GOT3 (cell line): Measurements from ENCODE around the gene C5AR2.
"Not testable (repeated sequence)": the region's sequence is repeated elsewhere in the genome, so short reads cannot be mapped to it uniquely, and the experiment has no call there.

Experiments used
- DNase-seq: peaks from one replicate; lab custom pipeline; 2025; ENCODE audit warnings: mixed read lengths; lab: John Stamatoyannopoulos, UW

The C5AR2 gene

DNA sequence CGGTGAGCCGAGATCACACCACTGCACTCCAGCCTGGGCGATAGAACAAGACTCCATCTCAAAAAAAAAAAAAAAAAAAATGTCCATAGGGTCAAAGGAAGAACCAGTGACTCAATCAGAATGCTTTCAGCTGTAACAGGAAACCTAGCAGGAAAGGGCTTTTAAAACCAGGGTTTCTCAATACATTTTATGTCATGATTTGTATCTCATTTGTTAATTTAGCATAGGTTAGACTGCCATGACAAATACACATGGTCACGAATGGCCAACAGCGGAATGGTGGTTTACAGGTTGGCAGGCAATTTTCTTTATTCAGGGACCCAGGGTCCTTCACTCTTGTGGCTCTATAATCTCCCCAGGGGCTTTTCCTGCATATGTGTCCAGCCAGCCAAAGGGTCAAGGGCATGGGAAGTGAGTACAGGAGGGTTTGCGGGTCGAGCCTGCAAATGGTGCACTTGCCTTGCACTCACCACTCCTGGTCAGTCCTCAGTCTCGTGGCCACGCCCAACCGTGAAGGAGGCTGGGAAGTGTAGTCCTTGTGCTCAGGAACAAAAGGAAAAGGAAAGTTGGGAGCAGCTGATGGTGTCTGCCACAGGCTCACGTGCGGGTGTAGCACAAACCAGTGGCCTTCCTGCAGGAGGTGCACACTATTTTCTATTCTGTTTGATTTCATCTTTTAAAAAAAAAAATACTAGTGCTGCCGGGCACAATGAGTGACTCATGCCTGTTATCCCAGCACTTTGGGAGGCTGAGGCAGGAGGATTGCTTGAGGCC is 32.0 kb downstream of the C5AR2 start:
- no peak for DNase-seq

DNA sequence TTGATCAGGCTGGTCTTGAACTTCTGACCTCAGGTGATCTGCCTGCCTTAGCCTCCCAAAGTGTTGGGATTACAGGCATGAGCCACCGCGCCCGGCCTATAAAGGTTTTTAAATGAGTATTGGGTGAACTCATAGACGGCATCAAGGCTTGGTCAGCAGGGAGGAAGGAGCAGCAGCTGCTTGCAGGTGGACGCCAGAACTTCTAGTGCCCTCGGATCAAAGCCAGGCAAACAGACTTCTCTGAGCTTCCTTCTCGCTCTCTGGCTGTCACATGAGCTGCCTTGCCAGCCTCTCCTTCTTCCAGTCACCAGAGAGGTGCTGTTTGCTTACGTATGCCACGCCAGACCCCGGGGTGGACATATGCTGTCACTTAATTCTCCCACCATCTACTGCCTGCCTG is 33.5 kb downstream of the C5AR2 start:
- DNase-seq, result not testable (repeated sequence)

DNA sequence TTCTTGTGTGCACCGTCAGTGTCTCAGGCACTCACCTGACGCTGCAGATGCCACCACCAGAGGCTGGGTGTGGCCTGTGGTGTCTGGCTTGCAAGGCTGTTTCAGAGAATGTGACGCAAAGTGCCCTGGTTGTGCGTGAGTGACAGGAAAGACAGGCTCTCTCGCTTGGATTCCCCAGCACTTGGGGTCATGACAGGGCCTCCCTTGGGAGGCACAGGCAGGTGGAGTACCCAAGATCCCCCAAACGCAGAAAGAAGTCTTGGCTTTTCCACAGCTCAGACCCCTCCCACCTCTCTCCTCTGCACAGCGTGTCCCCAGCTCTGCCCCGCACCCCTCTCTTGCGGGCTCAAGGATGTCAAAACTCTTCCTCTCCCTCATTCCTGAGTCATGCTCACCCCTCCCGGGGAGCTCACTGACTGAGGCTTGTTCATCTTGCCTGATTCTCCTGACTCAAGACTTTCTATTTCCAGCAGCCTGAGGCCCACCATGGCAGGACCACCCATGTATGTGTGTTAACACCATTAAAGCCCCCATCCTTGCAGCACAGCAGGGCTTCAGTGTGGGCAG is 38.2 kb downstream of the C5AR2 start:
- no peak for DNase-seq

DNA sequence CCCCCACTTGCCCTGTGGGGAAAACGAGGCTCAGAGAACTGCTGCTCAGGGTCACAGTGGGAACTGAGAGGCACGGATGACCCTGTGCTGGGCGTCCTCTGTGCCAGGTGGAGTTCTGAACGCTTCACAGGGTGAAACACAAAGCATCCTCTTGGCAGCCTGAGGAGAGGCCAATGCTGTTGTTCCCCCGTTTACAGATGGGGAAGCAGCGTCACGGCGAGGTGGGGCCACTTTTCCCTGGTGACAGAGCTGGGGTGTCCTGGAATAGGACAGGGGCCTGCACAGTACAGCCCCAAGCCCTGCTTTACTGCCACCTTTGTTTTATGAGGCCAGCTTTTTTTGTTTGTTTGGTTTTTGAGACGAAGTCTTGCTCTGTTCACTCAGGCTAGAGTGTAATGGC is 39.3 kb downstream of the C5AR2 start:
- DNase-seq, result no peak

DNA sequence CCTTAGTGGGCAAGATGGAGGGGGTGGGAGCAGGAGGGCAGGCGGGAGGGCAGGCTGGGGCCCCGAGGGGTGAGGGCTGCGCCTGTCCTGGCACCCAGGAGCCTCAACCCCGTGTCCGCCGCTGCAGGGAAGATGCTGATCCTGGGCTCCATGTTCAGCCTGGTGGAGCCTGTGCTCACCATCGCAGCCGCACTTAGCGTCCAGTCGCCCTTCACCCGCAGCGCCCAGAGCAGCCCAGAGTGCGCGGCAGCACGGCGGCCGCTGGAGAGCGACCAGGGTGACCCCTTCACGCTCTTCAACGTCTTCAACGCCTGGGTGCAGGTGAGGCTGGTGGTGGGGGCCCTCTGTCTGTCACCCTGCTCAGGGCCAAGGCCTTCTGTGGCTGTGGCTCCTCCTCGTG is 40.6 kb downstream of the C5AR2 start:
- DNase-seq, result no peak

DNA sequence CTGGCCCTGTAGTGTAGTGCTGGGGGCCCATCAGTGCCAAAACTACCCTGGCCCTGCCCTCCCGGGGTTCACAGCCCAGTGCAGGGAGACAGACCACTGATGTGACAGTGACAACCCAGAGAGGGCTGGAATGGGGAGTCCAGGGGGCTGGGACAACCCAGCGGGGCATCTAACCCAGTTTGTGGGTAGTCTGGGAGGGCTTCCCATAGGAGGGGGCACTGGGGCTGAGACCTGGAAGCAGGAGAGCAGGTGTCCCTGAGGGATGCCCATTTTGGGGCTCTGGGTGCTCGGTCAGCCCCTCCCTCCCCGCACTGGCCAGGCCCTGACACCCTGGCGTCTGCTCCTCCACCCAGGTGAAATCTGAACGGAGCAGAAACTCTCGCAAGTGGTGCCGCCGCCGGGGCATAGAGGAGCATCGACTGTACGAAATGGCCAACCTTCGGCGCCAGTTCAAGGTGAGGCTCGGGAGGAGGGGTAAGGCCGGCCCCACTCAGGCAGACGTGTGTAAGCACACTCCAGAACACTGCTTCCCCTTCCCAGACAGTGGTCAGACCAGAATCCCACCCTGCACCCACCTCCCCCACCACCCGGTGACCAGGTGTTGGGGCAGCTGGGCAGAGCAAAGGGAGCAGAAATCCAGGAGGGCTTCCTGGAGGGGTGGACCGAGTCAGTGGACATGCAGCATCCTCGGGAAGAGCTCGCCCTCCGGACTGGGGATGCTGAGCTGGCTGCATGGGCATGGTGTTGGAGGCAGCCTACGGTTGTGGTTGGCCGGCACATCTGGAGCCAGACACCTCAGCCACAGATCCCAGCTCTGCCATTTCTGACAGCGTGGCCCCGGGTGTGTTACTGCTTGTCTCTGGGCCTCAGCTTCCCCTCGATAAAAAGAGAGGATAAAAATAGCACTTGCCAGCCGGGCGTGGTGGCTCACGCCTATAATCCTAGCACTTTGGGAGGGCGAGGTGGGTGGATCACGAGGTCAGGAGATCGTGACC is 41.6 kb downstream of the C5AR2 start:
- DNase-seq, result no peak

DNA sequence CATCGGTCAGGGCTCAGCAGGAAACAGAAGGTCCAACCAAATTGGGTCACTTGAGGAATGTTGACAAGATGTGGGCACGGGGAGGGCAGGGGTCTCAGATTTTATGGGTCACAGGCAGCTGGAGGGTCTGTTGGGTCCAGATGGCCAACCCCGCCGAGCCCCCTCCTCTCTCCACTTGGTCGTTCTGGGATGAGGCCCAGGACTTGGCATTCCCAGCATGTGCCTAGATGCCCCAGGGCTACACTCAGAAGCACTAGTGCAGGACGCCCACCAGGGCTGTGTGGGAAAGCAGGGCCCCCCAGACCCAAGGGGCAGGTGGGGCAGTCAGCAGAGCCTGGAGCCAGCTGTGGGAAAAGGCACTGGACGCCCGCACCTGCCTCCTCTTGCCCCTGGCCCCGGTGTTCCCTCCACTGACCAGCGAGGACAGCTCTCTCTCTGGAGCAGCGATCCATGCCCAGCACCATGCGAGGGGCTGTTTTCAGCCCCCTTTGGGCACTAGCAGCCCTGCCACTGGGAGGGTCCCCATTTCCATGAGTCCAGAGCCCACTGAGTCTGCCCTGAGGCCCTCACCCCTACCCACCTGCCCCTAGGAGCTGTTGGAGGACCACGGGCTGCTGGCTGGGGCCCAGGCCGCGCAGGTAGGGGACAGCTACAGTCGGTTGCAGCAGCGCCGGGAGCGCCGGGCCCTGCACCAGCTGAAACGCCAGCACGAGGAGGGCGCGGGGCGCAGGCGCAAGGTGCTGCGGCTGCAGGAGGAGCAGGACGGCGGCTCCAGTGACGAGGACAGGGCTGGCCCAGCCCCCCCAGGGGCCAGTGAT is 43.1 kb downstream of the C5AR2 start:
- DNase-seq, result no peak

DNA sequence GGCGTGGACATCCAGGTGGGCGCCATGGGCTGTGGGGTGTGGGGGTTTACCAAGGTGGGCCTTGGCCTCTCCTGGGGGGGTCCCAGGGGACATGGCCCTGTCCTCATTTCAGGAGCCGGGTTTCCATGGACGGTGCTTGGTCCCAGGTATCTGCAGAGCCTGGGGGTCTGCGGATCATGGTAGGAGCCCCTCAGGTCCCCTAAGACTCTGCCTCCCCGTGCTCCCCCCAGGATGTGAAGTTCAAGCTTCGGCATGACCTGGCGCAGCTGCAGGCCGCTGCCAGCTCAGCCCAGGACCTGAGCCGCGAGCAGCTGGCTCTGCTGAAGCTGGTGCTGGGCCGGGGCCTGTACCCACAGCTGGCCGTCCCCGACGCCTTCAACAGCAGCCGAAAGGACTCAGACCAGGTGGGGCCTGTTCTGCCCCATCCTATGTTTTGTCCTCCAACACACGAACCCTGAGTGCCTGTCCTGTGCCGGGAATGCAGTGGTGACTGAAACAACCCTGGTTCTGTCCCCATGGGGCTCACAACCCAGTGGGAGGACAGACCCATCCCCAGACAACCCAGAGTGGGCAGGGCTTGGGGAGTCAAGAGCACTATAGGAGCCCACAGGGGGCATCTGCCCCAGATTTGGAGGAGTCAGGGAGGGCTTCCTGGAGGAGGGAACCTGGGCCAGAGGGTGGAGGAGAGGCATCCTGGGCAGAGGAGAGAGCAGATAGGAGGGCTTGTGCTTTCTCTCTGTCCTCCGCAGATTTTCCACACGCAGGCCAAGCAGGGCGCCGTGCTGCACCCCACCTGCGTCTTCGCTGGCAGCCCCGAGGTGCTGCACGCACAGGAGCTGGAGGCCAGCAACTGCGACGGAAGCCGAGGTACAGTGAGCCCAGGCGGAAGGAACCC is 44.0 kb downstream of the C5AR2 start:
- DNase-seq, result no peak

GRCh38 chr19:47376589-47377144 is 44.7 kb downstream of the C5AR2 start:
- DNase-seq, result no peak

DNA sequence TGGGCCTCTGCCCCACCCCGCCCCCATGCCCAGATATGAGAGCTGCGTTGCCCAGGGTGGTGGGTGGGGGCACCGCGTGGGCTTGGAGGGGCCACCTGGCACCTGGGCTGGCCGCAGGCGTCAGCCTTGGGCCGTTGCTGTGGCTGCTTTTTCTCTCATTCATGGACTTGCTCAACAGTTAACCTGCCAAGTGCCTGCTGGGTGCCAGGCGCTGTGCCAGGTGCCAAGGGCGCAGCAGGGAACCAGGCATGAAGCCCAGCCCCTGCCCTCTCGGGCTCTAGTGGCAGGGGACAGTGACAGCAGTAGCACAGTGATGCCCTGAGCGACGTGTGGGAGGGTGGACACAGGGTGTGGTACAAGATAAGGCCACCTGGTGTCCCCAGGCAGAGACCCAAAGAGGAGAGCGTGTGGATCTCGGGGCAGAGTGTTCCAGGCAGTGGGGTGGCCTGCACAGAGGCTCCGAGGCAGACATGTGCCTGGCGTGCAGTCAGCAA is 45.3 kb downstream of the C5AR2 start:
- no peak for DNase-seq

GRCh38 chr19:47377801-47378200 is 45.8 kb downstream of the C5AR2 start:
- DNase-seq, result no peak

DNA sequence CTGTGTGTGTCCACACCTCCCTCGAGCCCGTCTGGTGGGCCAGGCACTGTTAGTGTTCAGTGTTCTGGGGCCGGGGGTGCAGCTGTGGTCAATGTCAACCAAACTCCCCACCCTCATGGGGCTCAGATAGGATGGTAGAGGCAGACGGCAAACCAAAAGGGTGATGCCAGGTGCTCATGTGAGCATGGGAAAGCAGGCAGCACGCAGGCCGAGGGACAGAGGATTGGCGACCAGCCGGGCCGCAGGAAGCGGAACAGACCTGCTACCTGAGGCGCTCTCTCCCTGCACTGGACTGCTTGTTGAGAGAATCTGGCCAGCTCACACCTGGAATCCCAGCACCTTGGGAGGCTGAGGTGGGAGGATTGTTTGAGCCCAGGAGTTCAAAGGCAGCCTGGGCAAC is 46.3 kb downstream of the C5AR2 start:
- DNase-seq, result no peak

GRCh38 chr19:47379381-47379938 is 47.5 kb downstream of the C5AR2 start:
- DNase-seq, result no peak

DNA sequence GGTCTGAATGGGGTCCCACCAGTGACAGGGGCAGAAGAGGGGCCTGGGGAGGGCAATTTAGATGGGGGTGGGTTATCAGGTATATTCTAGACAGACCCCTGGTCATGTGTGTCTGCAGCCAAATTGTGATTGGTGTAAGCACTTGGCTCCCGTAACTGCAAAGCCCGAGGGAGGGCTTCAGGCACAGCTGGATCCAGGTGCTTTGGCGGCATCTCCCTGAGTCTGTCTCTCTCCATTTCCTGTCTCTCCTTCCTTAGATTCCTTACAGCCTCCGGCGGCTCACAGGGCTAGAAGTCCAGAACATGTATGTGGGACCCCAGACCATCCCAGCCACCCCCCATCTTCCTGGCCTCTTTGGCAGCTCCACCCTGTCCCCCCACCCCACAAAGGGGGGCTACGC is 48.6 kb downstream of the C5AR2 start:
- DNase-seq, result no peak

- DNase-seq, result no peak
Measured at GRCh38 chr19:47381121-47381520, 49.1 kb downstream of the C5AR2 start.

DNA sequence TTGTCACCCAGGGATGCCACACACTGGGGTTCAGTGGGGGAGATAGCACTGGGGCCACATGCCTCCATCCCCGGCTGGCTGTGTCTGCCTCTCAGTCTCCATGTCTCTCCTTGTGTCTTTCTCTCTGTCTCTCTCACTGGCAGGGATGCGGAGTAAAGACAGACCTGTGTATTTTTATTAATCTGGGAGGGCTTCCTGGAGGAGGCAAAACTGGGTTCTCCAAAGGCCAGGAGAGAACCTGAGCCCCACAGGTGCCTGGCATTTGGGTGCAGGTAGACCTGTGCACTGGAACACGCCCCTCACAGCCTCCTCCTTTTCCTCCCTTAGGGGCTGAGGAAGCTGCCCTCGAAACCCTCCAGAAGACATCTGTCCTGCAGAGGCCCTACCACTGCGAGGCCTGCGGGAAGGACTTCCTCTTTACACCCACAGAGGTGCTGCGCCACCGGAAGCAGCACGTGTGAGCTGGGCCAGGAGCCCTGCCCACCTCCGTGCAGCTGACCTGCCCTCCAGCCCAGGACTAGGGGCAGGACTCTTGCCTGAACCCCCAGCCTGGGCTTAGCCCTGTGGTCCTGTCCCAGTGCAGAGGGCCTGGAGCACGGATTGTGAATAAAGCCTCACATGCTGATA is 49.8 kb downstream of the C5AR2 start:
- no peak for DNase-seq

- not testable (repeated sequence) for DNase-seq
Measured at GRCh38 chr19:47383890-47384289, 51.9 kb downstream of the C5AR2 start.

- DNase-seq, result not testable (repeated sequence)
Measured at GRCh38 chr19:47384533-47384932, 52.6 kb downstream of the C5AR2 start.

- not testable (repeated sequence) for DNase-seq
Measured at GRCh38 chr19:47386582-47386981, 54.6 kb downstream of the C5AR2 start.
